ENCODE measurements around the gene SGCE.

Gene SGCE

GRCh38 chr7:94633014-94633341, 23.0 kb downstream of the SGCE start:
- peaks cover 2% of the 10 kb centered on the region for H3K36me3 ChIP-seq (ENCODE audit: insufficient read depth, low read length)
- H2AFZ ChIP-seq (ENCODE audit: low read depth, low read length): no peak overlapping the region
- no peak overlapping the region for H3K4me3 ChIP-seq (ENCODE audit: low read length)
- no peaks in the 10 kb centered on the region for H3K27me3 ChIP-seq (ENCODE audit: insufficient read depth, low read length)
- no peaks in the 10 kb centered on the region for H3K9me3 ChIP-seq (ENCODE audit: low read length)
- peaks cover 52% of the 10 kb centered on the region for H3K4me1 ChIP-seq (ENCODE audit: insufficient read depth, low read length)

GRCh38 chr7:94632338-94633013, 23.5 kb downstream of the SGCE start:
- no peak overlapping the region for H2AFZ ChIP-seq (ENCODE audit: low read depth, low read length)
- H3K4me1 ChIP-seq (ENCODE audit: insufficient read depth, low read length): peaks cover 52% of the 10 kb centered on the region
- peaks cover 3% of the 10 kb centered on the region for H3K36me3 ChIP-seq (ENCODE audit: insufficient read depth, low read length)
- H3K27me3 ChIP-seq (ENCODE audit: insufficient read depth, low read length): no peaks in the 10 kb centered on the region
- no peak overlapping the region for H3K4me3 ChIP-seq (ENCODE audit: low read length)
- H3K9me3 ChIP-seq (ENCODE audit: low read length): no peaks in the 10 kb centered on the region

- Histone ChIP-seq H2AFZ (ENCODE audit: low read depth, low read length) (no peak overlapping the region), H3K4me3 (ENCODE audit: low read length) (no peak overlapping the region), H3K4me1 (ENCODE audit: insufficient read depth, low read length) (peaks cover 48% of the 10 kb centered on the region), H3K9me3 (ENCODE audit: low read length) (no peaks in the 10 kb centered on the region), H3K36me3 (ENCODE audit: insufficient read depth, low read length) (peaks cover 6% of the 10 kb centered on the region), H3K27me3 (ENCODE audit: insufficient read depth, low read length) (no peaks in the 10 kb centered on the region)
Measured at GRCh38 chr7:94630855-94631254, 25.1 kb downstream of the SGCE start.

GRCh38 chr7:94623820-94624219, 32.1 kb downstream of the SGCE start:
- H3K9me3 ChIP-seq (ENCODE audit: low read length): no peaks in the 10 kb centered on the region
- no peaks in the 10 kb centered on the region for H3K27me3 ChIP-seq (ENCODE audit: insufficient read depth, low read length)
- H3K4me1 ChIP-seq (ENCODE audit: insufficient read depth, low read length): no peaks in the 10 kb centered on the region
- peaks cover 9% of the 10 kb centered on the region for H3K36me3 ChIP-seq (ENCODE audit: insufficient read depth, low read length)
- H2AFZ ChIP-seq (ENCODE audit: low read depth, low read length): no peak overlapping the region
- H3K4me3 ChIP-seq (ENCODE audit: low read length): no peak overlapping the region

- no peak overlapping the region for H3K4me3 ChIP-seq (ENCODE audit: low read length)
- no peak overlapping the region for H2AFZ ChIP-seq (ENCODE audit: low read depth, low read length)
- no peaks in the 10 kb centered on the region for H3K27me3 ChIP-seq (ENCODE audit: insufficient read depth, low read length)
- H3K9me3 ChIP-seq (ENCODE audit: low read length): no peaks in the 10 kb centered on the region
- peaks cover 14% of the 10 kb centered on the region for H3K36me3 ChIP-seq (ENCODE audit: insufficient read depth, low read length)
- no peaks in the 10 kb centered on the region for H3K4me1 ChIP-seq (ENCODE audit: insufficient read depth, low read length)
Measured at GRCh38 chr7:94621120-94621519, 34.8 kb downstream of the SGCE start.

- no peaks in the 10 kb centered on the region for H3K9me3 ChIP-seq (ENCODE audit: low read length)
- H3K4me3 ChIP-seq (ENCODE audit: low read length): no peak overlapping the region
- H3K4me1 ChIP-seq (ENCODE audit: insufficient read depth, low read length): no peaks in the 10 kb centered on the region
- H3K27me3 ChIP-seq (ENCODE audit: insufficient read depth, low read length): no peaks in the 10 kb centered on the region
- H3K36me3 ChIP-seq (ENCODE audit: insufficient read depth, low read length): peaks cover 15% of the 10 kb centered on the region
- no peak overlapping the region for H2AFZ ChIP-seq (ENCODE audit: low read depth, low read length)
Measured at GRCh38 chr7:94620703-94621118, 35.2 kb downstream of the SGCE start.

- no peaks in the 10 kb centered on the region for H3K4me1 ChIP-seq (ENCODE audit: insufficient read depth, low read length)
- no peaks in the 10 kb centered on the region for H3K27me3 ChIP-seq (ENCODE audit: insufficient read depth, low read length)
- no peak overlapping the region for H3K4me3 ChIP-seq (ENCODE audit: low read length)
- H3K36me3 ChIP-seq (ENCODE audit: insufficient read depth, low read length): peaks cover 24% of the 10 kb centered on the region
- no peaks in the 10 kb centered on the region for H3K9me3 ChIP-seq (ENCODE audit: low read length)
- no peak overlapping the region for H2AFZ ChIP-seq (ENCODE audit: low read depth, low read length)
Measured at GRCh38 chr7:94618126-94618525, 37.8 kb downstream of the SGCE start.

GRCh38 chr7:94616855-94617254, 39.1 kb downstream of the SGCE start:
- H3K27me3 ChIP-seq (ENCODE audit: insufficient read depth, low read length): no peaks in the 10 kb centered on the region
- no peak overlapping the region for H3K4me3 ChIP-seq (ENCODE audit: low read length)
- H3K9me3 ChIP-seq (ENCODE audit: low read length): no peaks in the 10 kb centered on the region
- H2AFZ ChIP-seq (ENCODE audit: low read depth, low read length): no peak overlapping the region
- H3K36me3 ChIP-seq (ENCODE audit: insufficient read depth, low read length): peaks cover 25% of the 10 kb centered on the region
- no peaks in the 10 kb centered on the region for H3K4me1 ChIP-seq (ENCODE audit: insufficient read depth, low read length)

GRCh38 chr7:94615666-94616065, 40.3 kb downstream of the SGCE start:
- Histone ChIP-seq H3K27me3 (ENCODE audit: insufficient read depth, low read length) (no peaks in the 10 kb centered on the region), H3K36me3 (ENCODE audit: insufficient read depth, low read length) (peaks cover 27% of the 10 kb centered on the region), H2AFZ (ENCODE audit: low read depth, low read length) (no peak overlapping the region), H3K4me1 (ENCODE audit: insufficient read depth, low read length) (no peaks in the 10 kb centered on the region), H3K9me3 (ENCODE audit: low read length) (no peaks in the 10 kb centered on the region), H3K4me3 (ENCODE audit: low read length) (no peak overlapping the region)

GRCh38 chr7:94612661-94613060, 43.3 kb downstream of the SGCE start:
- Histone ChIP-seq H3K9me3 (ENCODE audit: low read length) (no peaks in the 10 kb centered on the region), H3K4me1 (ENCODE audit: insufficient read depth, low read length) (no peaks in the 10 kb centered on the region), H2AFZ (ENCODE audit: low read depth, low read length) (no peak overlapping the region), H3K27me3 (ENCODE audit: insufficient read depth, low read length) (no peaks in the 10 kb centered on the region), H3K4me3 (ENCODE audit: low read length) (no peak overlapping the region), H3K36me3 (ENCODE audit: insufficient read depth, low read length) (peaks cover 25% of the 10 kb centered on the region)

- Histone ChIP-seq H2AFZ (ENCODE audit: low read depth, low read length) (no peak overlapping the region), H3K4me1 (ENCODE audit: insufficient read depth, low read length) (no peaks in the 10 kb centered on the region), H3K4me3 (ENCODE audit: low read length) (no peak overlapping the region), H3K36me3 (ENCODE audit: insufficient read depth, low read length) (peaks cover 24% of the 10 kb centered on the region), H3K9me3 (ENCODE audit: low read length) (no peaks in the 10 kb centered on the region), H3K27me3 (ENCODE audit: insufficient read depth, low read length) (no peaks in the 10 kb centered on the region)
Measured at GRCh38 chr7:94612253-94612652, 43.7 kb downstream of the SGCE start.

GRCh38 chr7:94609561-94609960, 46.4 kb downstream of the SGCE start:
- Histone ChIP-seq H3K9me3 (ENCODE audit: low read length) (peaks cover 3% of the 10 kb centered on the region), H2AFZ (ENCODE audit: low read depth, low read length) (no peak overlapping the region), H3K4me3 (ENCODE audit: low read length) (no peak overlapping the region)

GRCh38 chr7:94605031-94605430, 50.9 kb downstream of the SGCE start:
- Histone ChIP-seq H3K27me3 (ENCODE audit: insufficient read depth, low read length) (no peaks in the 10 kb centered on the region), H3K9me3 (ENCODE audit: low read length) (peaks cover 3% of the 10 kb centered on the region), H3K4me1 (ENCODE audit: insufficient read depth, low read length) (no peaks in the 10 kb centered on the region), H3K36me3 (ENCODE audit: insufficient read depth, low read length) (peaks cover 8% of the 10 kb centered on the region), H2AFZ (ENCODE audit: low read depth, low read length) (no peak overlapping the region), H3K4me3 (ENCODE audit: low read length) (no peak overlapping the region)

More at GRCh38 chr7:94609561-94609960, 46.4 kb downstream of the SGCE start:
- H3K36me3 ChIP-seq (ENCODE audit: insufficient read depth, low read length): peaks cover 13% of the 10 kb centered on the region
- no peaks in the 10 kb centered on the region for H3K27me3 ChIP-seq (ENCODE audit: insufficient read depth, low read length)
- no peaks in the 10 kb centered on the region for H3K4me1 ChIP-seq (ENCODE audit: insufficient read depth, low read length)

- Histone ChIP-seq H3K9me3 (ENCODE audit: low read length) (peaks cover 3% of the 10 kb centered on the region), H2AFZ (ENCODE audit: low read depth, low read length) (no peak overlapping the region), H3K4me1 (ENCODE audit: insufficient read depth, low read length) (no peaks in the 10 kb centered on the region), H3K4me3 (ENCODE audit: low read length) (no peak overlapping the region), H3K27me3 (ENCODE audit: insufficient read depth, low read length) (no peaks in the 10 kb centered on the region), H3K36me3 (ENCODE audit: insufficient read depth, low read length) (peaks cover 17% of the 10 kb centered on the region)
Measured at GRCh38 chr7:94602181-94602580, 53.8 kb downstream of the SGCE start.

Measured in neuron (in vitro differentiated cells).